GM04503 (cell line): ENCODE data around the gene ZNF385B.
A peak's percentile ranks its signal among the peaks of the same experiment; 100 is the strongest.
"Not testable (repeated sequence)": the region's sequence is repeated elsewhere in the genome, so short reads cannot be mapped to it uniquely, and the experiment has no call there.

Experiments
- DNase-seq: peaks from one replicate; pipeline ENCODE4 v3.0.0-alpha.2; 2012; ENCODE audit warnings: low read depth

Gene ZNF385B

DNA sequence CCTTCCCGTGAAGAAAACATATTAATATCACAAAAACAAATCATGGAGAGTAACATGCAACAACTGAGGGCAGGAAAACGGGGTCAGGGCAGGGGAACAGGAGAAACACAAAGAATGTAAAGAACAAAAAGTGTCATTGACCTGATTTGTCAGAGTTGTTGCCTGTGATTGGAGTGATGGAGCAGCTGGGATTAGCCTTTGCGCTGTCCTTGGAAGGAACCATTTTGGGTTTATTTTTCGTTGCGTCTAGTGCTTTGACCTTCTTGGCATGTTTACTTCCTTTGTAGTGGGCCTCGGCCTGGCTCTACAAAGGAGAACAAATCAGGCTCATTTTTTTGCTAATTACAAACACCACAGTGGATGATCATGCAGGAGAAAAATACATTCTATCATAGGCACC, 378.3 kb downstream of the ZNF385B start:
- DNase-seq = no peak

DNA sequence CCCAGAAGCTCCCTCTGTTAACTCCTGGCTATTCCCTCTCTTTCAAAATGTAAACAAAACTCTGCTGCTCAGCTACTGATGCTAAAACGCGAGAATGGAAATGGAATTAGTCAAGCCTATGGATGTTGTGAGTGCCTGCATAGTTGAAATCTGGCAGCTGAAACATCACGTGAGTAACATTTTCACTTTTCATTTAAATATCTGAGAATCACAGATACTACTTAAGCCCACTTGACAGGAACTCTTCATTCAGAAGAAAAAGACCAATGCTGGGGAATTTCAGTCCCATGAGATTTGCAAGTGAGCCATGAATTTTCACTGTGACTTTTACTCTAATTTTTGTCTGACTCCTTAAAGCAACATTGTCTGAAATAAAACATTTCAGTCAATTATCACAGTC, 381.5 kb downstream of the ZNF385B start:
- DNase-seq = no peak

GRCh38 chr2:179478771-179479170, 382.6 kb downstream of the ZNF385B start:
- DNase-seq = no peak

- DNase-seq = no peak
Observed at GRCh38 chr2:179470992-179471391, 390.4 kb downstream of the ZNF385B start.

GRCh38 chr2:179470089-179470488, 391.3 kb downstream of the ZNF385B start:
- DNase-seq = no peak

DNA sequence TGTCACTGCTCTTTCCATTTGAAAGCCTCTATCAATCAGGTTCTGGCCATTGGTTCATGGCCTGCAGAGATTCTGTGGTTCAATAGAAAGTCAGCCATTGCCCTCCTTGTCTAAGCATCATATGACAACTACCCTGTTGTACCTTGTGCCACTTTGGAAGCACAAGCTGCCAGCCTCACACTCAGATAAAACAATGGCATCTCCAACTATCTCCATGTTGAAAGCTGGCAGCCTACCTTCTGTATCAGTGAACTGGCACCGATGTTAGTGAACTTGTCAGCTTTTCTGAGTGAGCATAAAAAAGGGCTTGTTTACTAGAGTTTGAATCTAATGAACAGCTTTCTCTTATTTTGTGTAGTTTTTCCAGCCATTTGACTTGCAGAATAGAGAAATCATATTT, 393.5 kb downstream of the ZNF385B start:
- no peak for DNase-seq

GRCh38 chr2:179467111-179467510, 394.3 kb downstream of the ZNF385B start:
- no peak for DNase-seq

DNA sequence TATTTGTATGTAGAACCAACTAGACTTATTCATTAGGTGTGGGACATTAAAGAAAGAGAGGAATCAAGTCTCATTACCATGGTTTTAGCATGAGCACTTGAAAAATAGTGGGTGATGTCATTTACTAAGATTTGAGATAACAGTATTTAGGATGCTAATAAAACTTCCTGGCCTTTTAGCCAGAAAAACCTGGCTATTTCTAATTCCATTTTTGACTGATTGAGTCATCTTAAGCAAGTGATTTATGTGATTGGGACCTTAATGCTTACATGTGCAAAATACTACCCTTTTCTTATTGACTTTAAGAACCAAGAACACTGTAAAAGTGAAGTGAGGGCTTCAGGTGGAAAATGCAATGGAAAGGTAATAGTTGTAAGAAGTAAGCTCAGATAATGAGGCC, 400.0 kb downstream of the ZNF385B start:
- no peak for DNase-seq

DNA sequence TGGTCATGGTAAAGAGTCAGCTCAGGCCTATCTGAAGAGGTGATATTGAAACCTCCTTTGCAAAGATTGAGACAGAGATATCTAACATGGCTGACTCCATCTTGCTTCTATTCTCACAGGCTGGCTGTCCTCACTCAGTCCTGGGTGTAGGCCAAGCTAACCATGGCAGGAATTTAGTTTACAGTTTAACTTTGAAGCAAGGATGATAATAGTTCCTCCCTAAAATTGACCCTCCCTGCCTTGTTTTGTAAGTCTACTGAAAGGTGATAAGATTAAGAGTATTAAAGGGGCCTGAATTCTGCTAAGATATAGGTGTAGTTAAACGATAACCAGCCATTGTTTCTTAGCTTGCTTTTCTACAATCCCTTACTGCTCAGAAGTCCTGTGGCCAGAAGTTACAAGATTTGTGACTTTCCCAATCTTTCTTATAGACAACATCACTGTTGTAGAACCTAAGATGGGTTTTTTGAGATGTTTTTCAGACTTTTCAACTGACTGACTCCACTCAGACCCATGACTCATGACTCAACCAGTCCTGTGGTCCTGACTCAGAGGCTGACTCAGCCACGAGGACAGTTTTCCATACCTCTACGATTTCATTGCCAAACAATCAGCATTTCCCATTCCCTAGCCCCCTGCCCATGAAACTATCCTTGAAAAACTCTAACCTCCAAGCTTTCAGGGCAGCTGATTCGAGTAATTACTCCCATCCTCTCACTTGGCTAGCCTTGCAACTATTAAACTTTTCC, 401.1 kb downstream of the ZNF385B start:
- peak; percentile 63 for DNase-seq

DNA sequence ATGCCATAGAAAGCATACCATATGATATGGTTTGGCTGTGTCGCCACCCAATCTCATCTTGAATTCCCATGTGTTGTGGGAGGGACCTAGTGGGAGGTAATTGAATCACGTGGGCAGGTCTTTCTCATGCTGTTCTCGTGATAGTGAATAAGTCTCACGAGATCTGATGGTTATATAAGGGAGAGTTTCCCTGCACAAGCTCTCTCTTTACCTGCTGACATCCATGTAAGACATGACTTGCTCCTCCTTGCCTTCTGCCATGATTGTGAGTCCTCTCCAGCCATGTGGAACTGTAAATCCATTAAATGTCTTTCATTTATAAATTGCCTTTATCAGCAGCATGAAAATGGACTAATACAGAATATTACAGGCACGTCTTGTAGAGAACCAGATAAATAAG, 403.3 kb downstream of the ZNF385B start:
- not testable (repeated sequence) for DNase-seq

DNA sequence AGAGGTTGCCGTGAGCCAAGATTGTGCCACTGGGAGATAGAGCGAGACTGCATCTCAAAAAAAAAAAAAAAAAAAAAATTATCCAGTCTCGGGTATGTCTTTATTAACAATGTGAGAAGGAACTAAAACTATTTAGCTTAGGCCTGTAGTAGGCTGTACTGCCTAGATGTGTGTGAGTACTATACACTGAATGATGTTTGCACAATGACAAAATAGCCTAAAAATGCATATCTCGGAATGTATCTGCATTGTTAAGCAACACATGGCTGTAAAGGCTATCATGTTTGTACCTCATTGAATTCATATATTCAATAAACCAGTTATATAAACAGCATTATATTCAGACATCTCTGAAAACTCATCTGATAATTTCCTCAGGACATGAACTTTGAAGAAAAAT, 405.6 kb downstream of the ZNF385B start:
- DNase-seq = no peak

GRCh38 chr2:179455172-179455524, 406.3 kb downstream of the ZNF385B start:
- DNase-seq = no peak

GRCh38 chr2:179454443-179455171, 406.8 kb downstream of the ZNF385B start:
- DNase-seq = peak; percentile 42

DNA sequence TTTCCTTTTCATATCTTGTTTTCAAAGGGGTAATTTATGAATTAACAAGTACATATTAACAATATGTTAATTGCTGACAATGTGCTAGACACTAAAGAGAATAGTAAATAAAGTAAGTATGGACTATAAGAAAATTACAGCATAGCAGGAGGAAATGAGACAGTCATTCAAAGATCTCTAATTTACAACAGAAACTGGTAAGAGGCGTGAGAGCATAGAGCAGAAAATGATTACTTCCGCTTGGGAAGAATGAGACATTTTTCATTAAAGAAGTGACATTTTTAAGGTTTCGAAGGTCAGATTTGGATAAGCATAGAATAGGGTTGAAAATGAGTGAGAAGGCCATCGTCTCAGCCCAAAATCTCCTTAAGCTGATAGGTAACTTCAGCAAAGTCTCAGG, 412.4 kb downstream of the ZNF385B start:
- DNase-seq = no peak

GRCh38 chr2:179447839-179448447, 413.5 kb downstream of the ZNF385B start:
- no peak for DNase-seq

DNA sequence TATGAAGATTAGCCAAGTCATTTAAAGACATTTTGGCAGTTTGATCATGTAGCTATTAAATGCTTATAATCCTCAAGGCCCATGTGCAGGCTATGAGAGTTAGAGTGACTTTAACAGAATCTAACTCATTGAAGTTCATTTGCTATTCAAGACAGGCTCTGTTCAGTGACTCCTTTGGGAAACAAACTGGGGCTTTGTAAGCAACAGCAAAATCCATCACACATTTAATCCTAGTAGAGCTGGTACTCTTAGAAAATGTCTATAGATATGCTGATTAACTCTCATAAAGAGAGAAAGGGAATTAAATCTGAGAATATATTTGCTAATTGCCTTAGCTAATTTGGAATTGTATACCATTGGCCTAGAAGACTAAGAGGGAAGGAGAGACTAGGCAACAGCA, 414.0 kb downstream of the ZNF385B start:
- DNase-seq = no peak

GRCh38 chr2:179446476-179447141, 414.8 kb downstream of the ZNF385B start:
- no peak for DNase-seq

GRCh38 chr2:179444056-179444455, 417.4 kb downstream of the ZNF385B start:
- DNase-seq = no peak

GRCh38 chr2:179443180-179443579, 418.2 kb downstream of the ZNF385B start:
- DNase-seq = no peak

DNA sequence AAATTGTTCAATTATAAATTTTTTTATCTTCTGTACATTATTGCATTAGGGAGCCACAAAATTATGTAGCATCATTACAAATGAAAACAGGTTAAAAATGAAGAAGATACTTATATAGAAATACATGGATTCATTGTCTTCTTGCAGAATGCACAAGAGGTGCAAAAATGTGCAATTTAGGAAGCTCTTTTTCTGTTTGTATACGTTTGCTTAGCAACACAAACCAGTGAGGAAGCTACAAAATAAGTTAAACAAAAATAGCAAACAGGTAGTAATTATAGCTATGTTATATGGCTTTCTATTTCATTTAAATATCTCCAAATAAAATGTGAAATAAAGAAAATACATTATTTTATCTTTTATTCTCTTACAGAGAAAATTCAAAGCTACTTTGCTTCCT, 419.2 kb downstream of the ZNF385B start:
- DNase-seq = no peak

GRCh38 chr2:179441551-179441950, 419.9 kb downstream of the ZNF385B start:
- no peak for DNase-seq

DNA sequence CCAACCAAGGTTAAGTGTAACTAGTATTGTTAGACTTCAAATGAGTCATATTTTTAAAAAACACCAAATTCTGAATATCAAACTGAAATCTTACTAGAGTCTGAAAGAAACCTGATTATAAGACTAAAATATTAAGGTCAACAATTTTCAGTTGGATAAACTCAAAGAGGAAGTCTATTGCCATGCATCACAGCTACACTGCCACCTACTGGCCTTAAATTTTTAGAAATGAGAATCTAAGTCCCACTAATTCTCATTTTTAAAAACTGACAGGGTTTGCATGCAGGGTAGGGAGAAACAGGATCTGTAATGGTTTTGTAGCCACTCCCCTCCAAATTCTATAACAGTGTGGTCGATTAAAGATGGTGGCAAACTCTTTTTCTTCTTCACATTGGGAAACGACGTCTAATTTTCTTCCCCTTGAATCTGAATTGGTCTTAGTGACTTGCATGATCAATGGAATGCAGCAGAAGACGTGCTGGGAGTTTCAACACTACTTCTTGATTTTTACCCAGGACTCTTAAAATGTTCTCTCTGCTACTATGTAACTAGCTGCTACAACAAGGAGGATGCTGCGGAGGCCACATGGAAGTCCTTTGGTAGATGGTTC, 420.7 kb downstream of the ZNF385B start:
- DNase-seq = no peak
